GM12801 (cell line): ENCODE results near the gene SHTN1.

Experiments
- TF ChIP-seq, protein P1 (sequence below): IDR thresholded peaks from one replicate; pipeline ENCODE4 v1.5.1; 2011; ENCODE audit warnings: control low read depth; ENCODE audit not compliant: insufficient read length; ENCODE audit errors: extremely low read depth

SHTN1 gene

DNA sequence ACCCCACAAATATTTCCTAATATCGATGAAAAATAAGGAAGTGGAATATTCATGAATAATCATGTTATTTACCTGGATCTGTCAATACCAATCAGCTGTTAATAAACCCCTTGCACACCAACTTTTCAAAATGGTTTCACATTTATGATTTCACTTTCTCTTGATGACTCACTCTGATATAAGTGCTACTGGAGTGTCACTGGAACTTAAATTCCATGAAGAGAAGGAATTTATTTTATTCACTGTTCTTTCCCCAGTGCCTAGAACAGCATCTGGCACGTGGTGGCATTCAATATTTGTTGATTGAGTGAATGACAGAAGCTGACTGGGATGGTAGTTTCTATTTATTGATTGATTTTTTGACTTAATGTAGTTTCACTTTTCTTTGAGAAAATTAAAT, 159.2 kb downstream of the SHTN1 start:
- TF ChIP-seq, protein P1, sequence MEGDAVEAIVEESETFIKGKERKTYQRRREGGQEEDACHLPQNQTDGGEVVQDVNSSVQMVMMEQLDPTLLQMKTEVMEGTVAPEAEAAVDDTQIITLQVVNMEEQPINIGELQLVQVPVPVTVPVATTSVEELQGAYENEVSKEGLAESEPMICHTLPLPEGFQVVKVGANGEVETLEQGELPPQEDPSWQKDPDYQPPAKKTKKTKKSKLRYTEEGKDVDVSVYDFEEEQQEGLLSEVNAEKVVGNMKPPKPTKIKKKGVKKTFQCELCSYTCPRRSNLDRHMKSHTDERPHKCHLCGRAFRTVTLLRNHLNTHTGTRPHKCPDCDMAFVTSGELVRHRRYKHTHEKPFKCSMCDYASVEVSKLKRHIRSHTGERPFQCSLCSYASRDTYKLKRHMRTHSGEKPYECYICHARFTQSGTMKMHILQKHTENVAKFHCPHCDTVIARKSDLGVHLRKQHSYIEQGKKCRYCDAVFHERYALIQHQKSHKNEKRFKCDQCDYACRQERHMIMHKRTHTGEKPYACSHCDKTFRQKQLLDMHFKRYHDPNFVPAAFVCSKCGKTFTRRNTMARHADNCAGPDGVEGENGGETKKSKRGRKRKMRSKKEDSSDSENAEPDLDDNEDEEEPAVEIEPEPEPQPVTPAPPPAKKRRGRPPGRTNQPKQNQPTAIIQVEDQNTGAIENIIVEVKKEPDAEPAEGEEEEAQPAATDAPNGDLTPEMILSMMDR = no peak

DNA sequence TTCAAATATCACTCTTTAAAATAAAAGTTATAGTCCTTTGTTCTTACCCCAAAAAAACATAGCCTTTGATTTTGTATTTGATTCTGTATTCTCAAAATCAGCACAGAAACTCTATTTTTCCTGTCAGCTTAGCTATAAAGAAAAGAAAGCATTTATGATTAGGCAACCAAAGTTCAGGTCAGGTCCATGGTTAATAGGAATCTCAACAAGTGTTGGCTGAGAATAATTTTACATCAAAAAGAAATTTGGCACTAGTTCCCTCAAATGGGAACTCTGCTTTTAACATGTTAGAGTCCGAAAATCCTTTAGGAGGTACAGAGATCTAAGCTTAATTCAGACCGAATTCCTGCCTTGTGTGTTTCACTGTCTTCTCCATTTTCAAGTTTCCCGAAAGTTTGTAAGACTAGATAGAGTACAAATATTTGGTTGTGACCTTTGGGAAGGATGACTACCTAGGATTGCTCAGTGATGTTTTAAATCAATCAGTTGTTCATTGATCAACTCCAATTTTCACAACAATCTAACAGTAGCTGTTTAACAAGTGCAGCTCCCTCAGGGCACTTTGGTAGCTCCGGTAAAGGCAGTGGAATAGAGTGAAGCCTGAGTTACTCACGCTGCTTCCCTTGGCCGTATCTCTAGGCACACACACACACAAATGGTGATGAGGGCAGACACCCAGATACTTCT, 164.5 kb downstream of the SHTN1 start:
- TF ChIP-seq, protein P1 = no peak

DNA sequence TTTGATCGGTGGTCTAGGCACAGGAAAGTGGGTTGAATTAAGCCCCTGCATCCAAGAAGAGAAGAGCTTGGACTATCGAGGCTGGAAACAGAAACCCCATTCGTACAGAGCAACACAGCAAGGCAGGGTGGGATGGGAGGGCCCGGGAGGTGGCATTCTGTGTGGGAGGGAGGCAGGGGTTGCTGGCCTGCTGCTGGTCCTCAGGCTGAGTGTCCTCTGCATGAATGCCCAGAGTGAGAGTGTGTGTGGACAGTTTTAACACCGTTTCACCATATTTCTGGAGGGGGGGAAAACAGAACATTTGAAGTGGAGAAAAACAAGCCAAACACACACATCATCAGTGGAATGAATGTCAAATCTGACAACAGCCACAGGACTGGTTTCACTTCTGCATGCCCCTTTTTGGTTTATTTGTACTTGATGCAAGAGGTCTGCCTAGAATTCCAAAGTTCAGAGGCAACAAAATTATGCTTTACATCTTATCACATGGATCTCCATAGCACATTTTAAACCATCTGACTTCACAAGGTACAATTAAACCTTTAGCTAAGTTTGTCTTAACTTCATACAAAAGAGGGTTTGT, 166.8 kb downstream of the SHTN1 start:
- TF ChIP-seq, protein P1 = no peak

DNA sequence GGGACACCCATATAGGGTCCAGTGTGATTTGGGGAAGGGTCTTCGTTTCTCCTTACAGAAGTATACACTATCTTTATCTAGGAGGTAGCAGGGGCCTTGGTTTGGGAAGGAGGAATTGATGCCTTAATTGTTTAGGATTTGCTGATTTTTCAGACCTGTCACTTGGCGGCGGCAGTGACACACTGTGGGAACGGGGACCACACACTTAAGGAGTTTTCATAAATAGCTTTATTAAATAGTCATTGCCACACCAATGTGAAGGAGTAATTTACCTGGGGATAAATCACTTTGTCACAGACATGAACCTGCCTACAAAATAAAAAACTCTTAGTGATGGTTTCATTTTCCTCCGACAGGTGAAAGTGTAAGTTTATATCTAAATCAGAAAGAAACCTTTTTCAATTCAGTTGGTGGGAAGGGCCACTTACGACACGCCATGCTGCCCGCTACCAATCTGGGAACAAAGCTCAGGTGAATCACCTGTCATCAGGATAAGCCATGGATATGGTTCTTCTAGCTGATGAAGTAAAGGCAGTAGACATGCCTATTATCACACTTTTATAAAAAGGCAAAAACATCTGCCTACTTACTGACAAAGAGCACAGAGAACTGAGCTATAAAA, 168.0 kb downstream of the SHTN1 start:
- TF ChIP-seq, protein P1 = no peak

DNA sequence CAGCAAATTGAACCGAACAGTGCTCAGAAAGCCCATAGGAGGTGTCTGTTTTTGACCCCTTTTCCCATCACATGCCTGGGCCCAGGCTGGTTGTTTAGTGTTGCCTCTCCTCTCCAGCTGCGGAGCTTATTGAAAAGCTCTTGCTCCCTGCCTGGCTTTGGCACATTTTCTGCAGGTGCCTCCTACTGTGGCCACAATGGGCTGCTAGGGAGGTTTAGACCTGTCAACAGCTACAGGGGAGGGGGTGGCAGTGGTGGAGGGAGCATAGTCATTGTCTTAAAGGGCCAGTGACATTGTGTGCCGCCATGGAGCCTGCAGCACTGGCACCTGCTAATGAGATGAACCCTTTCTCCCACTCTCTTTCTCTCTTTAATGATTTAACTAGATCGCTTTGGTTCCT, 168.9 kb downstream of the SHTN1 start:
- TF ChIP-seq, protein P1 = no peak

DNA sequence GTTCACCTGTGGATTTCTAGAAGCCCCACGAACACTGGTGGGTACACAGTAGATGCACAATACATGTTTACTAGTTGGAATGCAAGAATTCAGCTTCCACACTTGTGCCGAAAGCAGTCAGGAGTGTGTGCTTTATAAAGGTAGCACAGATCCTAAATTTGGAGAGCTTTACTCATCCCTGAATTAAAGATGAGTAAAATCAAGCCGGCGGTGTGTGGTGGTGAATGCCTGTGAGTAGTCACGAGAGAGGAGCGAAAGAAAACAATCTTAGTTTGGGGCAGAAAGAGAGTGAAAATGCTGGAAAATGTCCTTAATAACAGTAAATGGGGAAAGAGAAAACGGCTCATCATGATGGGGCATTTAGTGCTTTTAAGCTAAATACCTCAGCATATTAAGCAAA, 169.3 kb downstream of the SHTN1 start:
- TF ChIP-seq, protein P1 = no peak

DNA sequence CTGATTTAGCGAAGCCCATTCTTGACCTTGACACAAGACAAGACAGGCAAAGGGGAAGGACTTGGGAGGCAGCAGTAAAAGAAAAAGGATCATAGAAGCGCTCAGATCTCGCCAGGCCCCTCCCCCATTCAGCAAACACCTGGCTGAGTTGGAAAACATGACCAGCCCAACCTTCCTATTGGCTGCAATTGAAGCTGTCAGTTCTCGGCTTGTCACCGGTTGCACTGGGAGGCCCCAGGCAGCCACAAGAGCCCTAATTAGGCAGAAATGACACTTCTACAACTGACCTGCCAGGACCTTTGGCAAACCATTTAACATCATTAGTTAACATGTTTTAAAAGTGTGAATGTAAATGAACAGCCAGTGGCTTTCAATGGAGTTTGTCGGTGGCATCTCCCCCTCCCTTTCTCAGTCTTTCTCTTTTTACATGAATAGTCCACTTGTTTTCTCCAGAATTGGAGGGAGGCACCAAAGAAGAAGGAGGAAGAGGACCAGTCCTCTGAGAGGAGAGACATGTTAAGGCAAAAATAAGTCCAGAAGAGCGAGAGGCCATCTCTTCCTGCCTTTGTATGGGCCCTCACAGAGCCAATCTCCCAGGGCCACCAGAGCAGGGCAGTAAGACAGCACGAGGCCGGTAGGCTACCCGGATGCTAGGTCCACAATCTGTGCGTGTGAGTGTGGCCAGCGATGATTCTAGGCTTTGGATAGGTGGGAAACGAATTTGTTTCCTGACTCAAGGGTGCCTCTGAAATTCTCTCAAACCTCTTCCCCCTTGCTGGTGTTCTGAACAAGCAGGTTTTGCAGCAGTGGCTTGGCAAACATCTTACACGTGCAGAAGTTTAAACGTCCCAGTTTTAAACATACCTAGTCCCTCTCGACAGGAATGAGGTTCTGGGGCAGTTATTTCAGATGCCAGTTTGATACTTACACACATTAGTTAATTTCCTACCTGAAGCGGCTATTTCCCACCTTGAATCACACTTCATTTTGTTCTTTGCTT, 170.7 kb downstream of the SHTN1 start:
- TF ChIP-seq, protein P1 = no peak
